ACC112 (cell line): Measurements from ENCODE around the gene SLC38A6.
"Not testable (repeated sequence)": the region's sequence is repeated elsewhere in the genome, so short reads cannot be mapped to it uniquely, and the experiment has no call there.

Experiments
- H2AFZ ChIP-seq: fragments of 200-600 bp; sonication (generic); one replicate; pipeline ENCODE4 v1.6.0; 2017; ENCODE audit warnings: antibody characterized with exemption, low read length; ENCODE audit not compliant: unreplicated experiment
- H3K27ac ChIP-seq: fragments of 200-600 bp; sonication (generic); 2 replicates; pipeline ENCODE4 v1.5.1; 2014; ENCODE audit warnings: low read depth, mild to moderate bottlenecking, antibody characterized with exemption, low read length, moderate library complexity
- H3K27me3 ChIP-seq: fragments of 200-600 bp; sonication (generic); 2 replicates; pipeline ENCODE4 v1.6.1; 2014; ENCODE audit warnings: mild to moderate bottlenecking, antibody characterized with exemption, low read length, moderate library complexity, mixed read lengths; ENCODE audit not compliant: insufficient read depth
- H3K36me3 ChIP-seq: fragments of 200-600 bp; sonication (generic); 2 replicates; pipeline ENCODE4 v1.6.1; 2016; ENCODE audit warnings: mild to moderate bottlenecking, antibody characterized with exemption, low read length, moderate library complexity, mixed read lengths; ENCODE audit not compliant: insufficient read depth
- H3K4me1 ChIP-seq: fragments of 200-600 bp; sonication (generic); one replicate; pipeline ENCODE4 v1.6.1; 2016; ENCODE audit warnings: low read length, mixed read lengths; ENCODE audit not compliant: insufficient read depth, unreplicated experiment, control insufficient read depth
- H3K4me3 ChIP-seq: fragments of 200-600 bp; sonication (generic); 2 replicates; pipeline ENCODE4 v1.5.1; 2014; ENCODE audit warnings: mild to moderate bottlenecking, low read depth, low read length
- H3K79me2 ChIP-seq: fragments of 200-600 bp; sonication (generic); one replicate; pipeline ENCODE4 v1.6.0; 2016; ENCODE audit warnings: low read length; ENCODE audit not compliant: control insufficient read depth, unreplicated experiment, insufficient read depth

Gene SLC38A6

DNA sequence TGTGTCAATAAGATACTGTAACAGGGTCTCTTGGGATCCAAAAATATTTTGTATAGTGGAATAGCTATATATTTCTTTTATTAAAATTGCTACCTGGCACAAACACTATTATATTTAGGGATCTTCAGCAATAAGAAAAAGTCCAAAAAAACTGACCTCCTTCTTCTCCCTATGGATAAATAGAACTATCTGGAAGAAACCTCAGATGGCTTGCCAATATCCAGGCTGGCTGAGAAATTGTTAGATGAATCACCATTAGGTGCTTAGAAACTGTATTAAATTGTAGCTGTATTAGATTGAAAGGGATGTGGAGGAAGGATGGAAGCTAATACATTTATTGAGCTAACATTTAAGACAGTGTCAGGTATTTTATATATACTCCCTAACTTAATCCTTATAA lies 66.0 kb downstream of the SLC38A6 start:
- Histone ChIP-seq H3K79me2 (no peaks in the 10 kb centered on the region), H3K4me3 (no peak overlapping the region), H2AFZ (no peak overlapping the region), H3K27ac (no peak overlapping the region), H3K4me1 (no peaks in the 10 kb centered on the region), H3K36me3 (0 out of 2 replicates have a peak, but pooled peaks cover 10% of the 10 kb centered on the region), H3K27me3 (no peaks in the 10 kb centered on the region)

DNA sequence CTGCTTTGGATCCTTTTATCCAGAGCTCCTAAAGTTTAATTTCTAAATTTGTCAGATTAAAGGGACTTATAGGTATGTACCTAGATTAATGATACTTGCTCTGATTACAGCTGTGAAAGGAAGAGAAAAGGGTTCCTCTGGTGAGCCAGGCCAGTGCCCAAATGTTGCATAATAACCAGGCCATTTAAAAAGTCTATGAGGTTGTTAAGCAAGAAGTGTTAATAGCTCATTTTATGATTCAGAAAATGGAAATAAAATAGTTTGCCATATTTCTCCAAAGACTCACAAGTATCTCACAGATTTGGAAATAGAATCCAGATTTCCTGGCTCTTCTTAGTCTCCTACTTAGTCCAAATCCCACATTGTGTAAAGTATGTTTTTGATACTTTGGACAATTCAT lies 67.6 kb downstream of the SLC38A6 start:
- peaks cover 20% of the 10 kb centered on the region for H3K36me3 ChIP-seq

DNA sequence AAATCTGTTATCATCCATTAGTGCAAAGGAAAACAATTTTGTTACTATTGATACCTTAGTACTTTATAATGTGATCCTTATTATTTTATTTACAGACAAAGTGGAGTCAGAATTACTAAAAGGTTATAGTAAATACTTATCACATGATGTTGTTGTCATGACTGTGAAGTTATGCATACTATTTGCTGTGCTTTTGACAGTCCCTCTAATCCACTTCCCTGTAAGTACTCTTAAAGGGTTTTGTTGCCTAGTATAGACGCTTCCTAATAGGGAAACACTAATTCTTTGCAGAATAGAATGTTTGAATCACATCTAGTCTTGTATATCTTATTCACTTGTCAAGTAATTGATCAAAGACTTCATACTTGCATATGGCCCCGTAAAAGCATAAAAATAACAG lies 69.4 kb downstream of the SLC38A6 start:
- Histone ChIP-seq H3K27ac (no peak overlapping the region), H3K4me1 (no peaks in the 10 kb centered on the region), H3K79me2 (no peaks in the 10 kb centered on the region), H2AFZ (no peak overlapping the region), H3K4me3 (no peak overlapping the region), H3K27me3 (no peaks in the 10 kb centered on the region), H3K36me3 (peaks cover 26% of the 10 kb centered on the region)

More for the DNA sequence above, 67.6 kb downstream of the SLC38A6 start:
- no peaks in the 10 kb centered on the region for H3K4me1 ChIP-seq
- H2AFZ ChIP-seq, result no peak overlapping the region
- H3K4me3 ChIP-seq, result no peak overlapping the region
- no peaks in the 10 kb centered on the region for H3K79me2 ChIP-seq
- no peak overlapping the region for H3K27ac ChIP-seq
- no peaks in the 10 kb centered on the region for H3K27me3 ChIP-seq

DNA sequence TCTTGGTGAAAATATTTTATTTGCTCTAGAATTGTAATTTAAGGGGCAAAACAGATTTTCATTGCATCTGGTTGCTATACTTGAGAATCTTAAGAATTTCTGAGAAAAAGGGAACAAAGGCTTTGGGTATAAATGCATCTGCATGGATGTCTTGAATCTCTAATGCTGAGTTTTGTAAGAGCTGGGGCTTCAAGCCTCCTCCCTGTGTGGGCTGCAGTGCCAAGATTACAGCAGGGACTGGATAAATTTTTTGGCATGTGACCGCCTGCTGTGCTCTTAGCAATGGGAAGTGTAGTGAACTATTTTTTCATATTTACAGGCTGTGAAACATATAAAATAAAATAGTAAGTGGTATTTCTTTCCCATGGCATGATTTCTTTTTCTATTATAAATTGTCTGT lies 70.0 kb downstream of the SLC38A6 start:
- Histone ChIP-seq H3K4me3 (no peak overlapping the region), H2AFZ (no peak overlapping the region), H3K27ac (no peak overlapping the region), H3K79me2 (no peaks in the 10 kb centered on the region), H3K27me3 (no peaks in the 10 kb centered on the region), H3K4me1 (no peaks in the 10 kb centered on the region), H3K36me3 (peaks cover 26% of the 10 kb centered on the region)

DNA sequence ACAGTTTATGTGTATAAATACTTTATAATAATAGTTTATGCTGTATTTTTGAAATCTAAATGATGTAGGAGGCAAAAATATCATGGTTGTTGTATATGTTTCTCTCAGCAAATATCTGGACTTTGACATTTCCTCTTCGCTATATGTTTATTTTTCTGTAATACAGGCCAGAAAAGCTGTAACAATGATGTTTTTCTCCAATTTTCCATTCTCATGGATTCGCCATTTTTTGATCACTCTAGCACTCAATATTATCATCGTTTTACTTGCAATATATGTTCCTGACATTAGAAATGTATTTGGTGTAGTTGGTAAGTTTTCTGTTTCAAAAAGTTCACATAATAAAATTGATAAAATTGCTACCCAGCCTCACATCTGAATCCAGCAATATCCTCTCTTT lies 70.6 kb downstream of the SLC38A6 start:
- Histone ChIP-seq H3K36me3 (peaks cover 26% of the 10 kb centered on the region), H3K4me1 (no peaks in the 10 kb centered on the region), H3K79me2 (no peaks in the 10 kb centered on the region), H2AFZ (no peak overlapping the region), H3K27ac (no peak overlapping the region), H3K27me3 (no peaks in the 10 kb centered on the region), H3K4me3 (no peak overlapping the region)

DNA sequence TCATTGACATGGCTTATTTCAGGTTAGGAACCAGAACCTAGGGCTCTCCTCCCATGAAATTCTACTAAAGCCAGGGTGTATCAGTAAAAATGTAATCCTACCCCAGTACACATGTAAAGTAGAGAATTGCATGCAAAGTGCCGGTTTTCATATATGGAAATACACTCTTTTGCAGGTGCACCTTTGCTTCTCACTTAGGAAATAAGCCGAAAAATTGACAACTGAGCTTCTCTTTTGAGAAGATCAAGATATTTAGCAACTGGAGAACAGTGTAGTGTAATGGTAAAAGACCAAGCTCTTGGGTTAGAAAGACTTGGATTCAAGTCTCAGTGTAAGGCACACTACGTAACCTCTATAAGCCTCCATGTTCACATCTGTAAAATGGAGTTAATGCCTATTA lies 82.4 kb downstream of the SLC38A6 start:
- Histone ChIP-seq H3K36me3 (0 out of 2 replicates have a peak, but pooled peaks cover 2% of the 10 kb centered on the region), H3K4me1 (no peaks in the 10 kb centered on the region), H3K27me3 (no peaks in the 10 kb centered on the region), H3K79me2 (no peaks in the 10 kb centered on the region), H3K4me3 (no peak overlapping the region), H2AFZ (no peak overlapping the region), H3K27ac (no peak overlapping the region)

DNA sequence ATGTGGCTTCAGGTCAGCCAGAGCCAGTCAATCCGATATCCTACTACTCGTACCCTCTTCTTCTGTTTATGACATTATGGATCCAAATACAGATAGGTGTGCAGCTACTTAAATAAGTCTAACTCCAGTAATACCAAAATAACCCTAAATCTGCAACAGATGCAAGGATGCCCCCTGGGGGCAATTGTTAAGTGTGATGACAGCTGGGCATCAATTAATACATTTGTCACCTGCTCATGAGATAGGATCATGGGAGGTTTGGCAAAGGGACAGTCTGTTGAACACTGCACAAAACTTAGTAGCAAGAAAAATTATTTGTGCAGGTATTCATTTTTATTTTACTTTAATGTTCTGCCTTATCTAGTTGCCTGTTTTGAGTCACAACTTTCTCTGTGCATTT lies 83.2 kb downstream of the SLC38A6 start:
- H3K79me2 ChIP-seq, result no peaks in the 10 kb centered on the region
- H2AFZ ChIP-seq, result no peak overlapping the region
- no peaks in the 10 kb centered on the region for H3K27me3 ChIP-seq
- H3K4me3 ChIP-seq, result no peak overlapping the region
- no peak overlapping the region for H3K27ac ChIP-seq
- 0 out of 2 replicates have a peak, but pooled peaks cover 2% of the 10 kb centered on the region for H3K36me3 ChIP-seq
- H3K4me1 ChIP-seq, result no peaks in the 10 kb centered on the region

DNA sequence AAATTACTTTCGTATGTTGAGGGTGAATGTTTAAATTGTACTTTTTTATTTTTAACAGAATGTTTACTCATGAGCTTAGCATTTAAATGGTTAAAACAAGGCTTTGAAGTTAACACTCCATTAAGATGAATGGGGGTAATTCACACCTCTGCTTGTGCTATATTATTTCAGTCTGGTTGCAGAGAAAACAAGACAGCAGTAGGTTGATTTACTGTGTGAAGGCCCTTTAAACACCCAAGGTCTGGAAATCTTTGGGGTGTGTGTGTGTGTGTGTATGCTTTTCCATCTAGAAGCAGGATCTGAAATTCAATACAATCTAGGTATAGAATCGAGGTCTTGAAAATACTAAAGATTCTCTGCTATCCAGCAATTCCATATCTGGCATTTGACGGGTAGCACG lies 83.8 kb downstream of the SLC38A6 start:
- H3K36me3 ChIP-seq, result peaks cover 3% of the 10 kb centered on the region; the same call in 1 of the 2 replicates
- no peaks in the 10 kb centered on the region for H3K79me2 ChIP-seq
- no peaks in the 10 kb centered on the region for H3K27me3 ChIP-seq
- H2AFZ ChIP-seq, result no peak overlapping the region
- H3K4me1 ChIP-seq, result no peaks in the 10 kb centered on the region
- no peak overlapping the region for H3K27ac ChIP-seq
- H3K4me3 ChIP-seq, result no peak overlapping the region

DNA sequence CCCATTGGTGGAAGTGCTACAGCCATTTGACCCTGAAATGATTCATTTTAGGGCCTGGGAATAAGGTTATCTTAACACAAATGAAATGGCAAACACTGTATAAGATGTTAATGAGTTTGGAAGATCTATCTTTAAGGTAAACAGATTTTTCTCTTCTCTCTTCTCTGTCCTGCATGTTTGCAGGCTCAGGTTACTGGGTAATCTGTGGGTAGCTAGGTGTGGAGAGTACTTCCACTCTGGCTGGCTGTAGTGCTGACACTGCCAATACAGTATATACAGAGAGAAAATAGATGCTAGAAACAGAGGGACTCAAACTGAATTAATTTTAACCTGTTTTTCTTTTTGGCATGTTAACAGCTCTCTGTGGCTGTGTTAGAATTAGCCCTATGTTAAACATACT lies 84.6 kb downstream of the SLC38A6 start:
- no peak overlapping the region for H3K4me3 ChIP-seq
- no peak overlapping the region for H3K27ac ChIP-seq
- no peak overlapping the region for H2AFZ ChIP-seq
- no peaks in the 10 kb centered on the region for H3K79me2 ChIP-seq
- no peaks in the 10 kb centered on the region for H3K4me1 ChIP-seq
- H3K36me3 ChIP-seq, result peaks cover 9% of the 10 kb centered on the region; the same call in 1 of the 2 replicates
- no peaks in the 10 kb centered on the region for H3K27me3 ChIP-seq

DNA sequence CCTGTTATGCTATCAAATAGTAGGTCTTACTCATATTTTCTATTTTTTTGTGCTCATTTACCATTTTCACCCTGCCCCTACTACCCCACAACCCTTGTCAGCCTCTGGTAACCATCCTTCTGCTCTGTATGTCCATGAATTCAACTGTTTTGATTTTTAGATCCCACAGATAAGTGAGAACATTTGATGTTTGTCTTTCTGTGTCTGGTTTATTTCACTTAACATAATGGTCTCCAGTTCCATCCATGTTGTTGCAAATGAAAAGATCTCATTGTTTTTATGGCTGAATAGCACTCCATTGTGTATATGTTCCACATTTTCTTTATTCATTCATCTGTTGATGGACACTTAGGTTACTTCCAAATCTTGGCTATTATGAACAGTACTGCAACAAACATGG lies 91.4 kb downstream of the SLC38A6 start:
- not testable (repeated sequence) for H2AFZ ChIP-seq, H3K79me2 ChIP-seq, H3K36me3 ChIP-seq, H3K4me3 ChIP-seq, H3K27me3 ChIP-seq, H3K27ac ChIP-seq, H3K4me1 ChIP-seq

DNA sequence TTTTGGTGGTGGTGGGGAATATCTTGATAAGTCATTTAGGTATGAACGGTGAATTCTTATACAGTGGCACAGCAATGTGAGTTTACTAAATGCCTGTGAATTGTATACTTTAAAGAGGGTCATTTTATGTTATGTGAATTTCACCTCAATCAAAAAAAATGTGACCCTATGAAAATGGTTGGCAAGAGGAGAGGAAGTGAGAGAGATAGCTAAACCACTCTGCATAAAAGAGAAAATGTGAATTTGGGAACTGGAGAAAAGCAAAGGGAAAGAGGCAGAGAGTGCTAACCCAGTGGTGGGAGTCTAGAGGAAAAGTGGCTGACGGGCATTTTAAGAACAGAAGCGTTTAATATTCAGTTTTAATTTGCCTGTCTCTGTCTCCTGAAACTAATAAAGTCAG lies 93.8 kb downstream of the SLC38A6 start:
- H3K27ac ChIP-seq, result no peak overlapping the region
- peaks cover 5% of the 10 kb centered on the region for H3K36me3 ChIP-seq
- no peaks in the 10 kb centered on the region for H3K4me1 ChIP-seq
- H2AFZ ChIP-seq, result no peak overlapping the region
- H3K79me2 ChIP-seq, result no peaks in the 10 kb centered on the region
- no peak overlapping the region for H3K4me3 ChIP-seq
- no peaks in the 10 kb centered on the region for H3K27me3 ChIP-seq
